Caco-2 (cell line): ENCODE measurements around the gene TFPI. TPM values are rescaled to one million over a fixed set of nuclear protein-coding genes. Genes with fewer than 3 reads are reported as not detected.

Experiments used
- BruUV-seq: library from RNA; stranded (reverse); fragments of 400-500 nt; replicated peaks from 2 replicates; lab custom pipeline; 2021; lab: Mats Ljungman, UMichigan
- CTCF ChIA-PET: fragments of 300-600 bp; sonication (Branson Sonifier 250); formaldehyde crosslinking; loops from one replicate; lab custom pipeline; 2022; ENCODE audit warnings: antibody characterized with exemption; lab: Charles Lee
- POLR2A ChIA-PET: fragments of 300-600 bp; sonication (Branson Sonifier 250); formaldehyde crosslinking; loops from one replicate; lab custom pipeline; 2022; ENCODE audit warnings: antibody characterized with exemption; lab: Charles Lee
- DNase-seq, 2 experiments: peaks; one replicate each; pipeline versions ENCODE4 v3.0.0 to v3.0.0-alpha.2; 2020 to 2022
- H3K27me3 ChIP-seq: replicated peaks from 2 replicates; pipeline ENCODE4 v1.6.0; 2011; ENCODE audit warnings: low read length; ENCODE audit not compliant: control insufficient read depth, insufficient read depth
- H3K36me3 ChIP-seq: 2 replicates; pipeline ENCODE4 v1.5.1; 2011; ENCODE audit warnings: low read length; ENCODE audit not compliant: control insufficient read depth, insufficient read depth
- H3K4me1 ChIP-seq: fragments of 250-450 bp; sonication (Bioruptor Pico); 2 replicates; pipeline ENCODE4 v1.5.1; 2020; ENCODE audit warnings: mild to moderate bottlenecking
- H3K4me3 ChIP-seq: 2 replicates; pipeline ENCODE4 v1.5.1; 2011; ENCODE audit warnings: low read depth, mild to moderate bottlenecking, control low read depth, low read length
- H3K9me3 ChIP-seq: fragments of 250-450 bp; sonication (Bioruptor Pico); 2 replicates; pipeline ENCODE4 v1.5.1; 2020; ENCODE audit warnings: mild to moderate bottlenecking, moderate library complexity
- H3K27ac Mint-ChIP-seq: one replicate; pipeline ENCODE4 v1.8.0; 2022; ENCODE audit warnings: mixed read lengths; ENCODE audit not compliant: unreplicated experiment
- H3K27me3 Mint-ChIP-seq: one replicate; pipeline ENCODE4 v1.8.0; 2022; ENCODE audit warnings: mixed read lengths; ENCODE audit not compliant: insufficient read depth, unreplicated experiment
- H3K36me3 Mint-ChIP-seq: one replicate; pipeline ENCODE4 v1.8.0; 2022; ENCODE audit warnings: mild to moderate bottlenecking, mixed read lengths; ENCODE audit not compliant: insufficient read depth, unreplicated experiment
- H3K4me1 Mint-ChIP-seq: one replicate; pipeline ENCODE4 v1.8.0; 2022; ENCODE audit warnings: low read depth, mixed read lengths; ENCODE audit not compliant: unreplicated experiment
- H3K4me3 Mint-ChIP-seq: one replicate; pipeline ENCODE4 v1.8.0; 2022; ENCODE audit warnings: mild to moderate bottlenecking, moderate library complexity, mixed read lengths; ENCODE audit not compliant: unreplicated experiment
- H3K9me3 Mint-ChIP-seq: one replicate; pipeline ENCODE4 v1.8.0; 2022; ENCODE audit warnings: mixed read lengths; ENCODE audit not compliant: unreplicated experiment
- intact Hi-C: fragments of 100-400 bp; cut with micrococcal nuclease; formaldehyde crosslinking; loops from one replicate; pipeline ENCODE4 v1.10.0; 2022; ENCODE audit not compliant: unreplicated experiment
- total RNA-seq: library from RNA; stranded (reverse); gene quantifications from 2 replicates; pipeline ENCODE4 v1.2.3, GENCODE V29; 2022
- TF ChIP-seq, protein P1 (sequence below), 2 experiments: fragments of 200-600 bp in 1 of 2; IDR thresholded peaks; 1 replicate in 1 of 2; 2 replicates in 1 of 2; pipeline versions ENCODE4 v1.5.1 to v1.8.0; 2011 to 2022; ENCODE audit warnings: antibody characterized with exemption in 1 of 2, control low read depth in 1 of 2, inconsistent platforms in 1 of 2, low read depth in 1 of 2, low read length in 1 of 2, mild to moderate bottlenecking in 1 of 2, moderate library complexity in 1 of 2; ENCODE audit not compliant: insufficient read depth in 1 of 2, severe bottlenecking in 1 of 2, unreplicated experiment in 1 of 2

TFPI gene
- total RNA-seq, 1 experiment from 2014 or later: 31.0 TPM

DNA sequence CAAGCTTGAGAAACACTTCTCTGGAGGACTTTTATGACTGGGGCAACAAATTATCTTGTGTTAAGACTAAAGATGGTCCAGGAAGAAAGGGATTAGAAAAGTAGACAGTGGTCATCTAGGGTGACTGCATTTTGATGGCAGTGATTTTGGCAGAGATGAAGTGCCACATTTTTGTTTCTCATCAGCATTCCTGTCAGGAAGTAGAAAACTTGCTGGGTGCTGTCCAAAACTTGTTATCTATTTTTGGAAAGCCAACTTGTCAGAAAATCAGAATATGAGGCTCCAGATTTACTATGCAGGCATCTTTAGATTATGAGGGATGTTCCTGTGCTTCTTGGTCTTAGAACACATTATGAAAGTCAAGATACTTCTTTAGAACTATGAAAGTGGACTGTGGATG lies 77.2 kb downstream of the TFPI start:
- no peaks in the 10 kb centered on the region for H3K4me1 Mint-ChIP-seq
- intact Hi-C loops: no loop called here
- no peaks in the 10 kb centered on the region for H3K27me3 Mint-ChIP-seq
- no peaks in the 10 kb centered on the region for H3K36me3 ChIP-seq
- BruUV-seq: no TSS peak
- H3K36me3 Mint-ChIP-seq: peaks cover 5% of the 10 kb centered on the region
- H3K9me3 Mint-ChIP-seq: no peaks in the 10 kb centered on the region
- DNase-seq: no peak
- no peaks in the 10 kb centered on the region for H3K4me1 ChIP-seq
- TF ChIP-seq, protein P1, sequence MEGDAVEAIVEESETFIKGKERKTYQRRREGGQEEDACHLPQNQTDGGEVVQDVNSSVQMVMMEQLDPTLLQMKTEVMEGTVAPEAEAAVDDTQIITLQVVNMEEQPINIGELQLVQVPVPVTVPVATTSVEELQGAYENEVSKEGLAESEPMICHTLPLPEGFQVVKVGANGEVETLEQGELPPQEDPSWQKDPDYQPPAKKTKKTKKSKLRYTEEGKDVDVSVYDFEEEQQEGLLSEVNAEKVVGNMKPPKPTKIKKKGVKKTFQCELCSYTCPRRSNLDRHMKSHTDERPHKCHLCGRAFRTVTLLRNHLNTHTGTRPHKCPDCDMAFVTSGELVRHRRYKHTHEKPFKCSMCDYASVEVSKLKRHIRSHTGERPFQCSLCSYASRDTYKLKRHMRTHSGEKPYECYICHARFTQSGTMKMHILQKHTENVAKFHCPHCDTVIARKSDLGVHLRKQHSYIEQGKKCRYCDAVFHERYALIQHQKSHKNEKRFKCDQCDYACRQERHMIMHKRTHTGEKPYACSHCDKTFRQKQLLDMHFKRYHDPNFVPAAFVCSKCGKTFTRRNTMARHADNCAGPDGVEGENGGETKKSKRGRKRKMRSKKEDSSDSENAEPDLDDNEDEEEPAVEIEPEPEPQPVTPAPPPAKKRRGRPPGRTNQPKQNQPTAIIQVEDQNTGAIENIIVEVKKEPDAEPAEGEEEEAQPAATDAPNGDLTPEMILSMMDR (IDR thresholded peaks at IDR 0.05; ENCODE audit: insufficient read depth in 1 of 2, low read depth in 1 of 2, low read length in 1 of 2, severe bottlenecking in 1 of 2, unreplicated experiment in 1 of 2): no peak
- POLR2A ChIA-PET: no interaction called here
- no peaks in the 10 kb centered on the region for H3K27me3 ChIP-seq
- no peak overlapping the region for H3K27ac Mint-ChIP-seq
- no peaks in the 10 kb centered on the region for H3K9me3 ChIP-seq
- no peak overlapping the region for H3K4me3 ChIP-seq
- H3K4me3 Mint-ChIP-seq: no peak overlapping the region
- CTCF ChIA-PET: no interaction called here

DNA sequence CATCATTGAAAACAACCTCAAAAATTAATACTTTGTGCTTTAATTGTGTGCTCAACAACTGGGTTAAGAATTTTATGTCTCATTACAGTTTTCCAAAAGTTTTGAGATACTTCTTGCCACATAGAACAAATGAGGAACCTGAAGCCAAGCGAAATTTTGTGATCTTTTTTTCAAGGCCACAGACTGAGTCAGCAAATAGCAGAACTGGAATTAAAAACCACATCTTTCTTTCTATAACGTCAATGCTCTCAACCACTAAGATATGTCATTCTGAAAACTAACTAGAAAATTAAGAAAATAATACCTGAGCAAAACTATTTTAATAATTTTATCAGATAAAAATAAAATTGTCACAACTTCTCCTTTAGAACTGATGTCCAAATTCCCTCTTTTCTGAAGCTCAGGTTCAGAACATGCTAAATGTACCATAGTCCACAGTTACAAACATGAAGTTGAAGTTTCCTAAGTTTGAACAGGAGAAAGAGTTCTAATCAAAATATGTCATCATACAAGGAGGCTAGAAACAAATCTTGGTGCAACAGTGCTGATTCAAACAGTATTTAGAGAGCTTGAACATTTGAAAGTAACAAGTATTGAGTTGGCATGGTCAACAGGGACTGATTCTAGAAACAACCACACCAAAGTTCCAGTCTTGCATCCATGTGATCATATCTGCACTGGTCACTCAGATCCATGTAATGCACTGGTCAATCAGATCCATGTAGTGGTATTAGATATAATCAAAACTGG lies 78.6 kb downstream of the TFPI start:
- Mint-ChIP-seq H3K36me3 (peaks cover 5% of the 10 kb centered on the region), H3K27ac (no peak overlapping the region), H3K4me1 (no peaks in the 10 kb centered on the region), H3K9me3 (no peaks in the 10 kb centered on the region), H3K4me3 (no peak overlapping the region), H3K27me3 (no peaks in the 10 kb centered on the region)
- intact Hi-C loops: no loop called here
- H3K36me3 ChIP-seq: no peaks in the 10 kb centered on the region
- H3K9me3 ChIP-seq: no peaks in the 10 kb centered on the region
- CTCF ChIA-PET: no interaction called here
- no peaks in the 10 kb centered on the region for H3K4me1 ChIP-seq
- BruUV-seq: no TSS peak
- POLR2A ChIA-PET: no interaction called here
- TF ChIP-seq, protein P1 (IDR thresholded peaks at IDR 0.05; ENCODE audit: insufficient read depth in 1 of 2, low read depth in 1 of 2, low read length in 1 of 2, severe bottlenecking in 1 of 2, unreplicated experiment in 1 of 2): no peak
- H3K27me3 ChIP-seq: no peaks in the 10 kb centered on the region
- no peak for DNase-seq
- H3K4me3 ChIP-seq: no peak overlapping the region

- Histone ChIP-seq H3K4me3 (no peak overlapping the region), H3K4me1 (no peaks in the 10 kb centered on the region), H3K27me3 (no peaks in the 10 kb centered on the region), H3K9me3 (no peaks in the 10 kb centered on the region), H3K36me3 (no peaks in the 10 kb centered on the region)
- H3K36me3 Mint-ChIP-seq: no peaks in the 10 kb centered on the region
- ChIA-PET POLR2A (no interaction called here), CTCF (no interaction called here)
- H3K27ac Mint-ChIP-seq: no peak overlapping the region
- H3K4me3 Mint-ChIP-seq: no peak overlapping the region
- no TSS peak for BruUV-seq
- H3K4me1 Mint-ChIP-seq: no peaks in the 10 kb centered on the region
- intact Hi-C loops: no loop called here
- TF ChIP-seq, protein P1 (IDR thresholded peaks at IDR 0.05; ENCODE audit: insufficient read depth in 1 of 2, low read depth in 1 of 2, low read length in 1 of 2, severe bottlenecking in 1 of 2, unreplicated experiment in 1 of 2): no peak
- H3K27me3 Mint-ChIP-seq: no peaks in the 10 kb centered on the region
- no peaks in the 10 kb centered on the region for H3K9me3 Mint-ChIP-seq
- DNase-seq: no peak
These were observed 83.5 kb downstream of the TFPI start for GRCh38 chr2:187470698-187471097.
